Stimulated activated CD8-positive, alpha-beta memory T cell treated with anti-CD3 and anti-CD28 coated beads, Interleukin-12 subunit alpha, Interleukin-12 subunit beta, amount 100 ng/mL, for 24 hours (primary cell): ENCODE measurements around the gene SCMH1.

ENCODE experiments used
- DNase-seq: peaks from one replicate; pipeline ENCODE4 v3.0.0-alpha.2; 2020; ENCODE audit errors: extremely low read depth

The SCMH1 gene

GRCh38 chr1:41097105-41097504 is 145.0 kb downstream of the SCMH1 start:
- no peak for DNase-seq

- no peak for DNase-seq
These were observed 148.3 kb downstream of the SCMH1 start for GRCh38 chr1:41093826-41094225.

GRCh38 chr1:41086921-41087320 is 155.2 kb downstream of the SCMH1 start:
- no peak for DNase-seq

GRCh38 chr1:41078616-41079015 is 163.5 kb downstream of the SCMH1 start:
- no peak for DNase-seq

GRCh38 chr1:41078193-41078592 is 163.9 kb downstream of the SCMH1 start:
- no peak for DNase-seq

- DNase-seq = no peak
These were observed 168.1 kb downstream of the SCMH1 start for GRCh38 chr1:41073971-41074370.

GRCh38 chr1:41072051-41072450 is 170.1 kb downstream of the SCMH1 start:
- no peak for DNase-seq

- no peak for DNase-seq
These were observed 185.2 kb downstream of the SCMH1 start for GRCh38 chr1:41056907-41057306.

- DNase-seq = no peak
These were observed 188.8 kb downstream of the SCMH1 start for GRCh38 chr1:41053316-41053715.

- no peak for DNase-seq
These were observed 191.1 kb downstream of the SCMH1 start for GRCh38 chr1:41051022-41051421.

- no peak for DNase-seq
These were observed 193.6 kb downstream of the SCMH1 start for GRCh38 chr1:41048540-41048939.

GRCh38 chr1:41046347-41046775 is 195.7 kb downstream of the SCMH1 start:
- no peak for DNase-seq

GRCh38 chr1:41045740-41046139 is 196.4 kb downstream of the SCMH1 start:
- DNase-seq = no peak

- no peak for DNase-seq
These were observed 197.9 kb downstream of the SCMH1 start for GRCh38 chr1:41044187-41044586.

- DNase-seq = no peak
These were observed 200.4 kb downstream of the SCMH1 start for GRCh38 chr1:41041614-41042270.

- no peak for DNase-seq
These were observed 204.0 kb downstream of the SCMH1 start for GRCh38 chr1:41038110-41038509.

GRCh38 chr1:41037116-41037903 is 204.8 kb downstream of the SCMH1 start:
- no peak for DNase-seq

GRCh38 chr1:41033272-41033671 is 208.8 kb downstream of the SCMH1 start:
- DNase-seq = no peak

- no peak for DNase-seq
These were observed 210.0 kb downstream of the SCMH1 start for GRCh38 chr1:41032147-41032546.

GRCh38 chr1:41030872-41031616 is 211.1 kb downstream of the SCMH1 start:
- no peak for DNase-seq

GRCh38 chr1:41028034-41028642 is 214.0 kb downstream of the SCMH1 start:
- DNase-seq = no peak
